Heart right ventricle (tissue), 16 donors: ENCODE measurements around the gene HPX. TPM values are rescaled to one million over a fixed set of nuclear protein-coding genes. Genes with fewer than 3 reads are reported as not detected.

Experiments
- ATAC-seq, 8 donors: fragments of 200-7000 bp; cut with Tn5 transposase; one replicate each; pipeline ENCODE4 v1.9.1; 2020; ENCODE audit warnings: mild to moderate bottlenecking in 8 of 8, moderate library complexity in 8 of 8, moderate number of reproducible peaks in 1 of 8
- DNase-seq, 2 donors: peaks; one replicate each; pipeline ENCODE4 v3.0.0-alpha.2; 2020
- H3K27ac ChIP-seq, 10 donors: fragments of 200-600 bp; sonication (generic) in 2 of 10; one replicate each; pipeline versions ENCODE4 v1.5.0 to v1.8.0; 2020 to 2022; ENCODE audit warnings: mild to moderate bottlenecking in 3 of 10
- H3K27me3 ChIP-seq, 7 donors: fragments of 200-600 bp; one replicate each; pipeline ENCODE4 v1.8.0; 2021 to 2022; ENCODE audit warnings: mild to moderate bottlenecking in 2 of 7
- H3K36me3 ChIP-seq, 9 donors: fragments of 200-600 bp; sonication (generic) in 1 of 9; one replicate each; pipeline versions ENCODE4 v1.5.0 to v1.8.0; 2020 to 2022; ENCODE audit warnings: mild to moderate bottlenecking in 2 of 9
- H3K4me1 ChIP-seq, 9 donors: fragments of 200-600 bp; sonication (generic) in 1 of 9; one replicate each; pipeline versions ENCODE4 v1.5.0 to v1.8.0; 2020 to 2022; ENCODE audit warnings: mild to moderate bottlenecking in 4 of 9
- H3K4me3 ChIP-seq, 10 donors: fragments of 200-600 bp; sonication (generic) in 2 of 10; one replicate each; pipeline versions ENCODE4 v1.5.0 to v1.8.0; 2020 to 2022; ENCODE audit warnings: mild to moderate bottlenecking in 7 of 10, moderate library complexity in 2 of 10
- H3K9me3 ChIP-seq, 11 donors: fragments of 200-600 bp in 10 of 11; sonication (generic) in 2 of 11; one replicate each; pipeline versions ENCODE4 v1.5.0 to v1.8.0; 2013 to 2022; ENCODE audit warnings: mild to moderate bottlenecking in 2 of 11, control low read depth in 1 of 11, moderate library complexity in 1 of 11
- CTCF ChIP-seq, 9 donors: fragments of 200-600 bp; sonication (generic) in 2 of 9; IDR thresholded peaks; one replicate each; pipeline versions ENCODE4 v1.5.0 to v1.8.0; 2021 to 2022; ENCODE audit warnings: antibody characterized with exemption in 9 of 9, mild to moderate bottlenecking in 5 of 9, moderate library complexity in 1 of 9
- WGBS, 2 donors: extraction: QIAGEN DNeasy Blood & Tissue Kit; methylation state at CpG; one replicate each; pipeline ENCODE4 v1.1.7; 2013; ENCODE audit warnings: inconsistent platforms in 1 of 2; 5-methylcytosine and 5-hydroxymethylcytosine counted together
- intact Hi-C, 10 donors: fragments of 100-400 bp; cut with DNase I; formaldehyde crosslinking; loops; one replicate each; pipeline versions ENCODE4 v1.11.1 to v1.14.2; 2022
- polyA plus RNA-seq, 2 donors: library from polyadenylated mRNA; stranded (reverse); fragments of 200-250 nt; gene quantifications; one replicate each; pipeline ENCODE4 v1.2.3, GENCODE V29; 2013
- total RNA-seq, 10 donors: library from RNA; stranded (reverse); fragmentation: NEBNext Ultra II Directional in 3 of 10; extraction: Animal tissue kit (Norgen Biotek cat#: 25700) in 3 of 10; gene quantifications; one replicate each; pipeline versions ENCODE4 v1.2.1 to v1.2.4, GENCODE V29; 2021 to 2023
- donor health status: Arrhythmogenic right ventricular cardiomyopathy.
- donor health status: ischemic (EF 13 %, LVEDD 7.1; RV severe dilation, severe dysfunction).
- donor health status: healthy with polysubstance abuse.
- donor health status: DM: no; HTN: yes; CAD: no.
- donor health status: DM: no; HTN: no; CAD: no.
- donor health status: ischemic (EF 25% LVEDD 6.9; RV normal size, moderate dysfunction).
- donor health status: ischemic (EF 25% LVEDD 5.7; RV mildly dilated, moderate dysfunction).
- donor health status: healthy.
- donor health status: DM: yes; HTN: yes; CAD: no.
- donor health status: Ischemic cardiomyopathy.
- donor health status: ischemic (EF 35%, LVEDD 5.7; RV mildly dilated, moderate dysfunction).
- donor health status: nonischemic (EF 11% LVEDD 7.7; RV severe dilation, severe dysfunction).
- donor health status: DM: yes; HTN: yes; CAD: no.
- donor health status: PGD.
- donor health status: ischemic (EF 29% LVEDD 5.4; RV normal size, mild dysfunction).
- donor health status: nonischemic (EF 23%, LVEDD 6.1; RV moderate dilation, normal function).

The HPX gene
- total and polyA plus RNA-seq, 12 donors, result 0.22 to 0.73 (median 0.40) TPM; not detected in 5

GRCh38 chr11:6486938-6487337 is 46.2 kb upstream of the HPX start:
- Histone ChIP-seq H3K9me3 (no peaks in the 10 kb centered on the region), H3K4me1 (peaks cover 2 to 18% (median 11%) of the 10 kb centered on the region in 9 donors), H3K27ac (no peak overlapping the region), H3K27me3 (no peaks in the 10 kb centered on the region), H3K36me3 (peaks cover 0 to 98% (median 21%) of the 10 kb centered on the region in 9 donors), H3K4me3 (no peak overlapping the region)
- ATAC-seq, result no peak
- TF ChIP-seq CTCF (IDR thresholded peaks at IDR 0.05), result no peak
- intact Hi-C loops, result no loop called here
- no peak for DNase-seq
- WGBS, 2 donors, result 91 to 96% methylated on average over 1 of the region's 1 CpG

- peaks cover 0 to 91% (median 21%) of the 10 kb centered on the region in 9 donors for H3K36me3 ChIP-seq
These were observed 45.5 kb upstream of the HPX start for GRCh38 chr11:6486256-6486655.

GRCh38 chr11:6485661-6486060 is 44.9 kb upstream of the HPX start:
- Histone ChIP-seq H3K9me3 (no peaks in the 10 kb centered on the region), H3K27ac (no peak overlapping the region), H3K4me1 (peaks cover 5 to 24% (median 16%) of the 10 kb centered on the region in 9 donors), H3K36me3 (peaks cover 0 to 86% (median 19%) of the 10 kb centered on the region in 9 donors), H3K4me3 (no peak overlapping the region), H3K27me3 (no peaks in the 10 kb centered on the region)
- DNase-seq (no peak), ATAC-seq (no peak)
- intact Hi-C loops, result no loop called here
- 90 to 91% methylated on average over 3 of the region's 3 CpGs for WGBS, 2 donors
- TF ChIP-seq CTCF (IDR thresholded peaks at IDR 0.05), result no peak

More at GRCh38 chr11:6486256-6486655, 45.5 kb upstream of the HPX start:
- H3K9me3 ChIP-seq, result no peaks in the 10 kb centered on the region
- no peak for DNase-seq
- no peak overlapping the region for H3K4me3 ChIP-seq
- no peak overlapping the region for H3K27ac ChIP-seq
- no peak for TF ChIP-seq CTCF (IDR thresholded peaks at IDR 0.05)
- intact Hi-C loops, result no loop called here
- peaks cover 3 to 21% (median 13%) of the 10 kb centered on the region in 9 donors for H3K4me1 ChIP-seq
- no peaks in the 10 kb centered on the region for H3K27me3 ChIP-seq
- 86% methylated on average over 3 of the region's 3 CpGs for WGBS, 2 donors
- ATAC-seq, result no peak

- TF ChIP-seq CTCF (IDR thresholded peaks at IDR 0.05), result no peak
- intact Hi-C loops, result loop anchor here in 3 of 10 donors (5.0 kb wide), 3 partner anchors 119 to 199 kb away; partner anchors contain the start of genes ILK (in 2 of the 3), RRP8 (in 2 of the 3) and MRPL17 (in 1 of the 3)
- 87 to 93% methylated on average over 6 of the region's 6 CpGs for WGBS, 2 donors
- ATAC-seq (no peak), DNase-seq (no peak)
- Histone ChIP-seq H3K9me3 (no peaks in the 10 kb centered on the region), H3K27ac (peak overlapping the region in 1 of 10 donors; percentile 90), H3K4me3 (peak overlapping the region in 1 of 10 donors; percentile 74), H3K36me3 (peaks cover 0 to 74% (median 31%) of the 10 kb centered on the region in 9 donors), H3K27me3 (no peaks in the 10 kb centered on the region), H3K4me1 (peaks cover 7 to 36% (median 27%) of the 10 kb centered on the region in 9 donors)
These were observed 42.2 kb upstream of the HPX start for GRCh38 chr11:6483015-6483414.
